Hepatocyte (in vitro differentiated cells): Measurements from ENCODE around the gene SPRED2.

Experiments
- CTCF ChIP-seq: fragments of 200-600 bp; sonication (generic); IDR thresholded peaks from 2 replicates; pipeline ENCODE4 v1.5.1; 2016; ENCODE audit warnings: antibody characterized with exemption, mild to moderate bottlenecking; ENCODE audit not compliant: poor library complexity
- EZH2 ChIP-seq: fragments of 200-600 bp; sonication (generic); IDR thresholded peaks from 2 replicates; pipeline ENCODE4 v1.6.1; 2016; ENCODE audit warnings: antibody characterized with exemption, mild to moderate bottlenecking, borderline replicate concordance
- EZH2phosphoT487 ChIP-seq: fragments of 200-600 bp; sonication (generic); IDR thresholded peaks from one replicate; pipeline ENCODE4 v1.6.1; 2018; ENCODE audit warnings: antibody characterized with exemption, mild to moderate bottlenecking, low read depth, moderate library complexity; ENCODE audit not compliant: unreplicated experiment, severe bottlenecking

- TF ChIP-seq CTCF (no peak), EZH2 (no peak), EZH2phosphoT487 (no peak)
Measured at GRCh38 chr2:65473045-65473444, 40.6 kb upstream of the SPRED2 start.
